Sigmoid colon (tissue), 4 donors: ENCODE measurements around the gene NID1.
A peak's percentile ranks its signal among the peaks of the same experiment; 100 is the strongest.

Source experiments
- EP300 ChIP-seq, 4 donors: sonication (generic); formaldehyde crosslinking; IDR thresholded peaks; one replicate each; pipeline ENCODE4 v1.6.1; 2017; ENCODE audit warnings: antibody characterized with exemption in 4 of 4
- POLR2A ChIP-seq, 2 donors: fragments of 450-650 bp; IDR thresholded peaks; one replicate each; pipeline ENCODE4 v1.6.1; 2016; ENCODE audit warnings: antibody characterized with exemption in 2 of 2, mild to moderate bottlenecking in 2 of 2, moderate library complexity in 2 of 2
- POLR2AphosphoS5 ChIP-seq, 4 donors: sonication (generic); formaldehyde crosslinking; IDR thresholded peaks; one replicate each; pipeline ENCODE4 v1.6.1; 2017; ENCODE audit warnings: antibody characterized with exemption in 4 of 4
- TF ChIP-seq, protein P1 (sequence below), 4 experiments: fragments of 450-650 bp in 3 of 4; fragments of 200-600 bp in 1 of 4; IDR thresholded peaks; one replicate each; pipeline ENCODE4 v1.5.1; 2016 to 2019; ENCODE audit warnings: antibody characterized with exemption in 4 of 4, mild to moderate bottlenecking in 3 of 4, moderate library complexity in 2 of 4

DNA sequence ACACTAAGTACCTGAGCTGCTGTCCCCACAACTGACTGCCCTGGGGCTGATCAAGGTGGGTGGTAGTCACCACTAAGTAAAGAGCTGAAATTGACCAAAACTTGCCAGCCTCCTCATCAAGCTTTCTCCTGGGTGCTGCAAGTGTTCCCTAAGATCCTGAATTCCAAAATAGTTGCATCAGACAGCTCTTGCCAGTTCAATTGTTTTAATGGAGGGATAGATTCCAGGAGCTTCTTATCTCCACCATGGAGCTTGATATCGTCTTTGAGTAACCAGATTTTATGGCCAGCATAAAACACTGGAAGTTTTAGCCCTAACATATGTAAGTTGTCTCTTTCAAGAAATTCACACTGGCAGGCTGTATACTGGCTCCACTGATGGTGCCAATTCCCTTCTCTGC, 90.3 kb downstream of the NID1 start:
- TF ChIP-seq, protein P1, sequence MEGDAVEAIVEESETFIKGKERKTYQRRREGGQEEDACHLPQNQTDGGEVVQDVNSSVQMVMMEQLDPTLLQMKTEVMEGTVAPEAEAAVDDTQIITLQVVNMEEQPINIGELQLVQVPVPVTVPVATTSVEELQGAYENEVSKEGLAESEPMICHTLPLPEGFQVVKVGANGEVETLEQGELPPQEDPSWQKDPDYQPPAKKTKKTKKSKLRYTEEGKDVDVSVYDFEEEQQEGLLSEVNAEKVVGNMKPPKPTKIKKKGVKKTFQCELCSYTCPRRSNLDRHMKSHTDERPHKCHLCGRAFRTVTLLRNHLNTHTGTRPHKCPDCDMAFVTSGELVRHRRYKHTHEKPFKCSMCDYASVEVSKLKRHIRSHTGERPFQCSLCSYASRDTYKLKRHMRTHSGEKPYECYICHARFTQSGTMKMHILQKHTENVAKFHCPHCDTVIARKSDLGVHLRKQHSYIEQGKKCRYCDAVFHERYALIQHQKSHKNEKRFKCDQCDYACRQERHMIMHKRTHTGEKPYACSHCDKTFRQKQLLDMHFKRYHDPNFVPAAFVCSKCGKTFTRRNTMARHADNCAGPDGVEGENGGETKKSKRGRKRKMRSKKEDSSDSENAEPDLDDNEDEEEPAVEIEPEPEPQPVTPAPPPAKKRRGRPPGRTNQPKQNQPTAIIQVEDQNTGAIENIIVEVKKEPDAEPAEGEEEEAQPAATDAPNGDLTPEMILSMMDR (IDR thresholded peaks at IDR 0.05): no peak
- TF ChIP-seq POLR2A (IDR thresholded peaks at IDR 0.05): no peak
- TF ChIP-seq POLR2AphosphoS5 (IDR thresholded peaks at IDR 0.05): peak in 1 of 4 donors; percentile 6
- no peak for TF ChIP-seq EP300 (IDR thresholded peaks at IDR 0.05)
